HL-60 (cell line): ENCODE measurements around the gene IFI16.

Source experiments
- DNase-seq, 2 experiments: peaks; one replicate each; pipeline ENCODE4 v3.0.0-alpha.2; 2010 to 2020; ENCODE audit warnings: low read depth in 1 of 2, low spot score in 1 of 2
- H3K27ac ChIP-seq: fragments of 250-450 bp; sonication (Bioruptor Pico); replicated peaks from 2 replicates; pipeline ENCODE4 v1.5.1; 2020; ENCODE audit warnings: mild to moderate bottlenecking, moderate library complexity
- H3K27me3 ChIP-seq: fragments of 250-450 bp; sonication (Bioruptor Pico); 2 replicates; pipeline ENCODE4 v1.5.1; 2021; ENCODE audit warnings: mild to moderate bottlenecking, moderate library complexity; ENCODE audit not compliant: insufficient read depth, poor library complexity, severe bottlenecking
- H3K4me3 ChIP-seq: replicated peaks from 2 replicates; pipeline ENCODE4 v1.5.1; 2011; ENCODE audit warnings: mild to moderate bottlenecking, control low read depth, low read length; ENCODE audit not compliant: insufficient read depth
- CTCF ChIP-seq: IDR thresholded peaks from one replicate; pipeline ENCODE4 v1.5.1; 2011; ENCODE audit warnings: low read length, control low read depth, inconsistent platforms; ENCODE audit not compliant: insufficient read depth
- GABPA ChIP-seq: IDR thresholded peaks from 2 replicates; pipeline ENCODE4 v1.6.1; 2012; ENCODE audit warnings: low read depth
- POLR2AphosphoS5 ChIP-seq: IDR thresholded peaks from 2 replicates; pipeline ENCODE4 v1.6.1; 2012; ENCODE audit warnings: low read depth
- REST ChIP-seq: IDR thresholded peaks from 2 replicates; pipeline ENCODE4 v1.6.1; 2012; ENCODE audit warnings: low read depth; ENCODE audit not compliant: insufficient replicate concordance
- SPI1 ChIP-seq: IDR thresholded peaks from 2 replicates; pipeline ENCODE4 v1.6.1; 2012; ENCODE audit warnings: low read depth, mild to moderate bottlenecking, borderline replicate concordance

IFI16 gene

GRCh38 chr1:159000070-159000409, 9.7 kb upstream of the IFI16 start:
- no peak for TF ChIP-seq POLR2AphosphoS5
- TF ChIP-seq CTCF, result no peak
- no peak for TF ChIP-seq SPI1
- no peak for TF ChIP-seq REST
- TF ChIP-seq GABPA, result no peak
- Histone ChIP-seq H3K27ac (no peak overlapping the region), H3K27me3 (no peaks in the 10 kb centered on the region), H3K4me3 (no peak overlapping the region)
- DNase-seq, result no peak

GRCh38 chr1:159000625-159001024, 9.1 kb upstream of the IFI16 start:
- no peaks in the 10 kb centered on the region for H3K27me3 ChIP-seq
- no peak for DNase-seq
- H3K4me3 ChIP-seq, result no peak overlapping the region
- H3K27ac ChIP-seq, result no peak overlapping the region
- TF ChIP-seq REST (no peak), GABPA (no peak), CTCF (no peak), POLR2AphosphoS5 (no peak), SPI1 (no peak)

- no peak for DNase-seq
- Histone ChIP-seq H3K27me3 (no peaks in the 10 kb centered on the region), H3K27ac (no peak overlapping the region), H3K4me3 (no peak overlapping the region)
- TF ChIP-seq CTCF, result no peak
- no peak for TF ChIP-seq REST
These were observed 4.5 kb upstream of the IFI16 start for GRCh38 chr1:159005161-159005560.
